Spinal cord (tissue), 10 donors: Measurements from ENCODE around the gene PKNOX2. TPM values are rescaled to one million over a fixed set of nuclear protein-coding genes. Genes with fewer than 3 reads are reported as not detected.
"Not testable (repeated sequence)": the region's sequence is repeated elsewhere in the genome, so short reads cannot be mapped to it uniquely, and the experiment has no call there.

Experiments used
- DNase-seq, 6 donors: peaks; one replicate each; pipeline versions ENCODE4 v3.0.0 to v3.0.0-alpha.2; 2013 to 2015; ENCODE audit warnings: low spot score in 6 of 6, low read depth in 4 of 6
- H3K27ac ChIP-seq: one replicate; pipeline ENCODE4 v1.5.1; 2013; ENCODE audit warnings: low read depth, low read length, control low read depth
- H3K27me3 ChIP-seq: one replicate; pipeline ENCODE4 v1.6.1; 2013; ENCODE audit warnings: low read length; ENCODE audit not compliant: control insufficient read depth, insufficient read depth
- H3K36me3 ChIP-seq: one replicate; pipeline ENCODE4 v1.6.1; 2013; ENCODE audit warnings: low read length; ENCODE audit not compliant: control insufficient read depth, insufficient read depth
- H3K4me1 ChIP-seq: one replicate; pipeline ENCODE4 v1.6.1; 2013; ENCODE audit warnings: low read length; ENCODE audit not compliant: control insufficient read depth, insufficient read depth
- H3K4me3 ChIP-seq: one replicate; pipeline ENCODE4 v1.5.1; 2013; ENCODE audit warnings: low read depth, low read length, control low read depth
- H3K9me3 ChIP-seq: one replicate; pipeline ENCODE4 v1.6.1; 2013; ENCODE audit warnings: low read length; ENCODE audit not compliant: control insufficient read depth, insufficient read depth
- WGBS: methylation state at CpG from one replicate; pipeline ENCODE4 v1.1.5; 2013; ENCODE audit warnings: missing lambda C conversion rate; ENCODE audit not compliant: insufficient coverage; 5-methylcytosine and 5-hydroxymethylcytosine counted together
- polyA plus RNA-seq, 2 donors: library from polyadenylated mRNA; unstranded; fragments of 120-200 nt; gene quantifications; one replicate each; pipeline ENCODE4 v1.2.1, GENCODE V29; 2013; ENCODE audit not compliant: insufficient read length in 2 of 2
- total RNA-seq, 2 donors: library from RNA; depleted of rRNA in 1 of 2; stranded (reverse); fragments of 120-200 nt in 1 of 2; fragments of >200 nt in 1 of 2; gene quantifications; one replicate each; pipeline versions ENCODE4 v1.2.3 to v1.2.4, GENCODE V29; 2013 to 2014
- donor health status: healthy.

The PKNOX2 gene
- total and polyA plus RNA-seq, 4 donors = 10.6 to 41.2 (median 26.6) TPM

DNA sequence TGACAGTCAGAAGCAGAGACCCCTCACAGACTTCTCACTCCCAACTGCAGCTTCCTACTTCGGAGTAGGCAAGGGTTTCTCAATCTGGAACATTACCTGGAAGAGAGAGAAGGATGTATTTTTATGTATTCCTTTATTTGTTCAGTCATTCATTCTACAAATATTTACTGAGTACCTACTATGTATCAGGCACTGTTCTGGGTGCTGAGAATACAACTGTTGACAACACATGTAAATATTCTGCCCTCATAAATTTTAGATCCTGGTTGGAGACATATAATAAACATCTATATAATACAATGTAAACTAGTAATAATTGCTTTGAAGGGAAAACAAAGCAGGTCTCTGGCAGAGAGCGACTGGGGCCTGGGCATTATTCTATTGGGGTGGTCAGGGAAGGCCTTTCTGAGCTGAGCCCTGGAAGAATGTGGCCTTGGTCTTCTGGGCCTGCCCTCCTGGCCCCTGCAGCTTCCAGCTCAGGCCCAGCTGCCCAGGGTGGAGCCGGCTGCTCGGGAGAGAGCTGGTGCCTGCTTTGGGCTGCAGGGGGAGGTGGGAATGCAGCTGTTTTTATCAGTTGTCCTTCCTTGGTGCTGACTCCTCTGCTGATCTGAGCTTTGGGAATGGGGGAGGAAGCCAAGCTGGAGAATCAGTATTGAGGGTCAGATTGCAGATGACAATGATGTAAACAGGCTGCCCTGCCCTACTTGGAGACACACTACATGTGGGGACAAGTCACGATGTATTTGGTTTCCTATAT, 46.8 kb downstream of the PKNOX2 start:
- Histone ChIP-seq H3K4me3 (no peak overlapping the region), H3K27ac (no peak overlapping the region), H3K4me1 (peaks cover 34% of the 10 kb centered on the region), H3K9me3 (no peaks in the 10 kb centered on the region), H3K36me3 (peaks cover under 1% of the 10 kb centered on the region), H3K27me3 (no peaks in the 10 kb centered on the region)
- WGBS = 61% methylated on average over 3 of the region's 5 CpGs
- DNase-seq = peak in 1 of 6 donors; percentile 18

DNA sequence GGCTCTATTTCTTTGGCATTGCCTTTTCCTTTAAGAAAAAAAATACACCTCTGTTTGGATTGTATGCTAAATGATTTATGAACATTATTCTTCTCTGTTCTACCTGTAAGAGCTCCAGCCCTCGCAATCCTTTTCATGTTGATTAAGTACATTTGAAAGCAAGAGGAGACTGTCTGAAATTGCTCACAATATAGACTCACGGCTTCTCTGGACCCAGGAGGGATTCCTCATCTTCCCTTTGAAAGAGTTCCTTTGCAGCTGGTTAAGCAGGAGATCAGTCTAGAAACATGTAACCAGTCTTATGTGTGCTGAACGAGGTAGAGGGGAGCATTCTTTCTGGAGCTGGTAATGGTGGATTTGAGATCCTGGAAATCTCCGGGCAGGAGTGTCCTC, 47.4 kb downstream of the PKNOX2 start:
- H3K9me3 ChIP-seq = no peaks in the 10 kb centered on the region
- DNase-seq = peak in 1 of 6 donors; percentile 75
- 17% methylated on average over 1 of the region's 4 CpGs for WGBS
- H3K4me1 ChIP-seq = peaks cover 40% of the 10 kb centered on the region
- no peak overlapping the region for H3K4me3 ChIP-seq
- peaks cover 3% of the 10 kb centered on the region for H3K36me3 ChIP-seq
- H3K27ac ChIP-seq = no peak overlapping the region
- H3K27me3 ChIP-seq = no peaks in the 10 kb centered on the region

DNA sequence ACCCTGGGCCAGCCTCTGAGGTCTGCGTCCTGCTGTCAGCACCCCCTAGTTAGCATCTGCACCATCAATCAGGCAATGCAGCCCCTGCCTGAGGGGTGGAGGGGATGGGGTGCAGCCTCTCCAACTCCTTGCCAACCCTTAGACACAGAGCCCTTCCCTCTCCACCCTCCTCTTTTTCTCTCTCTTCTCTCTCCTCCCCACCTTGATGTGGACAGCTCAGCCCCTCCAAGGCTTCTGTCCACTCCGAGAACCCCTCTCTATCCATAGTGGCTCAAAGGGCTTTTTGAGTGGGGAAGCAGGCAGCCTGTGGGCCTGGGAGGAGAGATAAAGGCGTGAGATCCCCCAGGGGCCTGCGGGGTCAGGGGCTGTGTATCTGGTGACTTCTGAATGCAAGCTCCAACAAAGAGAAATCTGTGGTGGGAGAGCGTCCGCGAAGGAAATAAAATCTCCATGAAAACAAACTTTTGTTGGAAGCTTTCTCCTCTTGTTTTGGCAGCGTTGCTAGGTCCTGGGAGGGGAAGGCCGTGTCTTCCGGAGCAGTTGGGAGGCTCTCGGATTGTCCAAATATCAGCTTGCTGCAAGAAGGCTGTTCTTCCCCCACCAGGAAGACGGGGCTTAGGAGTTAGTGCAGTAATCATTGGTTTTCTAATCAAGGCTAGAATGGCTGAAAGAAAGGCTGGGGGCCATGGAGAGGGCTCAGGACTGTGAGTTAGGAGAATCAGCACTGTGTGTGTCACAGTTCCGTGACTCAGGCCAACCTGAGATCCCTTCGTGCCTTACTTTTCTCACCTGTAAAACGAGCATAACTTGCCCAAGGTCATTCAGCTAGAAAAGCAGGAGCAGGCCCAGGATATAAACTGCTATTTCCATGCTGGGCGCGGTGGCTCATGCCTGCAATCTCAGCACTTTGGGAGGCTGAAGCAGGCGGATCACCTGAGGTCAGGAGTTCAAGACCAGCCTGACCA, 50.3 kb downstream of the PKNOX2 start:
- 29% methylated on average over 10 of the region's 18 CpGs for WGBS
- Histone ChIP-seq H3K27ac (peak overlapping the region; percentile 90), H3K4me1 (peaks cover 52% of the 10 kb centered on the region)

DNA sequence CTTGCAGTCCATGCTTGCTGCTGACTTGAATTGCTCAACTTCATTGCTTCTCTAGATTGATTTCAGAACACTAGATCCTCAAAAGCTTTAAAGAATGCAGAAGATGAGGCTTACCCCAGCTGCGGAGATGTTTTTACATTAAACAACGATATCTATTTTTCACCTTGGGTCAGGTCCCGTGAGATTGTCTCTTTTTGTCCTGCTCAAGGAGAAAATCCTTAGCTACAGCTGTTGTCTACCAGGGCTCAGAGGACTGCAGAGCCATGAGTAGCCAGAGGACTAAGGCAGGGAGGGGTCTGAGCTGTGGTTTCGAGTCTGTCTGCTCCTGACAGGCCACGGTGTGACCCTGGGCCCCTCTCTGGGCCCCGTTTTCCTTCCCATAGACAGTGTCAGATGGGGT, 51.4 kb downstream of the PKNOX2 start:
- Histone ChIP-seq H3K36me3 (peaks cover 3% of the 10 kb centered on the region), H3K4me1 (peaks cover 51% of the 10 kb centered on the region), H3K27ac (peak overlapping the region; percentile 26), H3K4me3 (no peak overlapping the region), H3K27me3 (no peaks in the 10 kb centered on the region), H3K9me3 (no peaks in the 10 kb centered on the region)
- WGBS = 69% methylated on average over 5 of the region's 6 CpGs
- peak in 1 of 6 donors; percentile 26 for DNase-seq

More for the DNA sequence above, 50.3 kb downstream of the PKNOX2 start:
- H3K27me3 ChIP-seq = no peaks in the 10 kb centered on the region
- peaks cover 3% of the 10 kb centered on the region for H3K36me3 ChIP-seq
- H3K9me3 ChIP-seq = no peaks in the 10 kb centered on the region
- DNase-seq = peak in 2 of 6 donors; percentile 40 to 72
- no peak overlapping the region for H3K4me3 ChIP-seq

DNA sequence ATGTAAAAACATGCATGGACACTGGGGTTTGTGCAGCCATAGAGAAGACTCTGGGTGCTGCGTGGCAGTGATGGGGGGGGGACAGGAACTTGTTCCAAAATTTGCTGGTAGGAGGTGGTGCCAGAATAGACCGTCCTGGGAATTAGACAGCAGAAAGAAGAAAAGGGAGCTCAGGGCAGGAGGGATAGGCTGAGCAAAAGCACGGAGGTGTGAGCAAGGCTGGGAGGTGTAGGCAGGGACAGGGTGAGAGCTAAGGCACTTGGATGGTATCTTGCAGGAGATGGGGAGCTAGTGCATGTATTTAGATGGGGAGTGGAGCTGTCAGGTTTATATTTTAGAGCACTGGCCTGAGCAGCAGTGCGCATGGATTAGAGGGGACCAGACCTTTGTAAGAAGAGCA, 53.8 kb downstream of the PKNOX2 start:
- no peak overlapping the region for H3K4me3 ChIP-seq
- DNase-seq = no peak
- H3K36me3 ChIP-seq = peaks cover 6% of the 10 kb centered on the region
- H3K27ac ChIP-seq = no peak overlapping the region
- H3K4me1 ChIP-seq = peaks cover 61% of the 10 kb centered on the region
- no peaks in the 10 kb centered on the region for H3K9me3 ChIP-seq
- no peaks in the 10 kb centered on the region for H3K27me3 ChIP-seq
- WGBS = 78% methylated on average over 4 of the region's 4 CpGs

DNA sequence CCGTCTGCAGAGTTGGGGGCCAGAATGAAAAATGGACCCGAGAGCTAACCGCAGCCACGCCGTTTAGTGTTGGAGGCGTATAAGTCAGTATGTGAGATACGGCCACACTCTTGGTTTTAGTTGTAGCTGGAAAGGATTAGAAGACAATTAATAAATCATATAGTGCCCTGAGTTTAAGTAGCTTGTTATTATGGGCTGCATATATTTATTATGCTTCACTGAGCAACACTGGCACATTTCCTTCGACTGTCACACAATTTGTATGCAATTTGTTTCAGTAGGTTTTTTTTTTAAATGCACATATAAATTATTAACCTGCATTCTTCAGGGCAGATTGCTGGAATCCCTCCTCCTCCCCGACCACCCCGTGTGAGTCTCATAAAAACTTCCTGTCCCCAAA, 56.9 kb downstream of the PKNOX2 start:
- peaks cover 11% of the 10 kb centered on the region for H3K36me3 ChIP-seq
- H3K27ac ChIP-seq = no peak overlapping the region
- H3K27me3 ChIP-seq = no peaks in the 10 kb centered on the region
- peak in 1 of 6 donors; percentile 41 for DNase-seq
- peaks cover 54% of the 10 kb centered on the region for H3K4me1 ChIP-seq
- H3K9me3 ChIP-seq = no peaks in the 10 kb centered on the region
- no peak overlapping the region for H3K4me3 ChIP-seq
- WGBS = no CpG with 5 or more reads among the region's 10 CpGs

DNA sequence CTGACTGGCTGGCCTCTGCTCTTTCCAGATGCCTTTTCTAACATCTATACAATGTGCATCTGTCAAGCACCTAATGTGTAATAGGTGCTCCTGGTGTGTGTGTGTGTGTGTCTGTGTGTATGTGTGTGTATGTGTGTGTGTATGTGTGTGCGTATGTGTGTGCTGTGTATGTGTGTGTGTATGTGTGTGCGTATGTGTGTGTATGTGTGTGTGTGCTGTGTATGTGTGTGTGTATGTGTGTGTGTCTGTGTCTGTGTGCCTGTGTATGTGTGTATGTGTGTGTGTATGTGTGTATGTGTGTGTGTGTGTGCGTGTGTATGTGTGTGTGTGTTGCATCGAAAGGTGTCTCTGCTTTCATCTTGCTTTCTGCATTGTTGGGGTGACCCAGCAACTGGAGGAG, 57.9 kb downstream of the PKNOX2 start:
- 91% methylated on average over 4 of the region's 4 CpGs for WGBS
- DNase-seq = no peak
- no peaks in the 10 kb centered on the region for H3K27me3 ChIP-seq
- H3K36me3 ChIP-seq = peaks cover 9% of the 10 kb centered on the region
- no peaks in the 10 kb centered on the region for H3K9me3 ChIP-seq
- peaks cover 47% of the 10 kb centered on the region for H3K4me1 ChIP-seq
- H3K4me3 ChIP-seq = no peak overlapping the region
- H3K27ac ChIP-seq = no peak overlapping the region

- not testable (repeated sequence) for H3K27ac ChIP-seq, H3K27me3 ChIP-seq, H3K9me3 ChIP-seq, H3K36me3 ChIP-seq, H3K4me3 ChIP-seq, DNase-seq
- peaks cover 45% of the 10 kb centered on the region for H3K4me1 ChIP-seq
- 70% methylated on average over 2 of the region's 6 CpGs for WGBS
Measured at GRCh38 chr11:125223161-125223560, 58.6 kb downstream of the PKNOX2 start.

DNA sequence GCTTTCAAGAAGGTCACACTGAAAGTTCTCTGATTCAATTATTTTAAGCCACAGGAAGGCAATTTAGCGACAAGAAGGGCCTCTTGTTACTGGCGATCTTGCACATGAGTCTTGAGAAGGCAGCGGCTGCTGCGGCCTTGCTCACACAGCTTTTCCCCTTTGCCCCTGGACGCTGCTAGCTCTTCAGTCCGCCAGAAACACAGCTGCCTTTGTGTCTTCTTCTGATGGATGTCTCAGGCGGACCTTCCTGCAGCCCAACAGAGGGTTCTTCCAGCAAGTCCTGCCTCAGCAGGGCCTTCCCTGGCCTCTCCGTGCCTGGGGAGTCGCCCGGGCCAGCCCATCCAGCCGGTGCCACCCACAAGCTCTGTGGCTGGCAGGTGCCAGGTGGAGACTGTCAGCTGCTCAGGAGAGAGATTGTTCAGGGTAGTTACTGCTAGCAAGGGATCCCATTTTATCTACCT, 59.4 kb downstream of the PKNOX2 start:
- WGBS = 50% methylated on average over 11 of the region's 11 CpGs
- Histone ChIP-seq H3K9me3 (no peaks in the 10 kb centered on the region), H3K4me1 (peaks cover 48% of the 10 kb centered on the region), H3K27me3 (no peaks in the 10 kb centered on the region), H3K4me3 (no peak overlapping the region), H3K27ac (peak overlapping the region; percentile 64), H3K36me3 (peaks cover 9% of the 10 kb centered on the region)
- peak in 2 of 6 donors; percentile 64 to 75 for DNase-seq
